Measurements from ENCODE around the gene GATD1. TPM values are rescaled to one million over a fixed set of nuclear protein-coding genes. Genes with fewer than 3 reads are reported as not detected.

Gene GATD1
- total and polyA plus RNA-seq, 9 of the 15 experiments (the other 6 are each of a cell fraction or from before 2014, with no cell fraction given): 2.8 to 144 (median 36.9) TPM

DNA sequence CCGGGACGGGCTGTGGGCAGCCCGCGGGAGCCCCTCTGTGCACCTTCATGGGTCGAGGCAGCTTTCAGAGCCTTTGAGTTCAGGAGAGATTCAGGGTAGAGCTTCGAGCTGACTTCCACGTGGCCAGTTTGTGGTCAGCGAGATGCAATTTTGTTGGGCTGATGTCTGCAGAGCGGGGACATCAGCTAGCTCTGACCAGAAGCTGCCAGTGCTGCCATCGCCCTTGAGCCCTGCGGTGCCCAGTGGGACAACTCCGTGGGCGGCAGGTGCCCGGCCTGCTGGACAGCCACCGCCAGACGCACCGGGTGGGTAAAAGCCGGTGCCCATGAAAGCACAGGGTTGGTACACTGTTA, 29.3 kb downstream of the GATD1 start (continued):
- TF ChIP-seq, protein P1, sequence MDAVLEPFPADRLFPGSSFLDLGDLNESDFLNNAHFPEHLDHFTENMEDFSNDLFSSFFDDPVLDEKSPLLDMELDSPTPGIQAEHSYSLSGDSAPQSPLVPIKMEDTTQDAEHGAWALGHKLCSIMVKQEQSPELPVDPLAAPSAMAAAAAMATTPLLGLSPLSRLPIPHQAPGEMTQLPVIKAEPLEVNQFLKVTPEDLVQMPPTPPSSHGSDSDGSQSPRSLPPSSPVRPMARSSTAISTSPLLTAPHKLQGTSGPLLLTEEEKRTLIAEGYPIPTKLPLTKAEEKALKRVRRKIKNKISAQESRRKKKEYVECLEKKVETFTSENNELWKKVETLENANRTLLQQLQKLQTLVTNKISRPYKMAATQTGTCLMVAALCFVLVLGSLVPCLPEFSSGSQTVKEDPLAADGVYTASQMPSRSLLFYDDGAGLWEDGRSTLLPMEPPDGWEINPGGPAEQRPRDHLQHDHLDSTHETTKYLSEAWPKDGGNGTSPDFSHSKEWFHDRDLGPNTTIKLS (IDR thresholded peaks at IDR 0.05; ENCODE audit: borderline replicate concordance, low read depth): peak; percentile 65; the same call in 1 of the 2 replicates
- TF ChIP-seq SPI1 (IDR thresholded peaks at IDR 0.05; ENCODE audit: borderline replicate concordance, low read depth, low read length) (no peak), MTA1 (IDR thresholded peaks at IDR 0.05; ENCODE audit: borderline replicate concordance) (no peak), CCNT2 (IDR thresholded peaks at IDR 0.05; ENCODE audit: borderline replicate concordance, extremely low read depth, insufficient read length, low read depth, low read length) (peak; percentile 7), RFX1 (IDR thresholded peaks at IDR 0.05) (no peak), RBFOX2 (IDR thresholded peaks at IDR 0.05; ENCODE audit: low read depth, low read length) (peak; percentile 64; the same call in 1 of the 2 replicates), ZEB2 (IDR thresholded peaks at IDR 0.05) (no peak), CBFA2T3 (IDR thresholded peaks at IDR 0.05) (no peak), NCOA1 (IDR thresholded peaks at IDR 0.05; ENCODE audit: low read depth) (no peak), HMG20B (CRISPR knock-in tag; IDR thresholded peaks at IDR 0.05) (no peak), ZNF57 (CRISPR knock-in tag; IDR thresholded peaks at IDR 0.05) (no peak), NR2C2 (CRISPR knock-in tag; IDR thresholded peaks at IDR 0.05) (no peak), NR2C2 (tag; IDR thresholded peaks at IDR 0.05) (no peak), NR2F6 (CRISPR knock-in tag; IDR thresholded peaks at IDR 0.05) (no peak)
- TF ChIP-seq, protein P2, sequence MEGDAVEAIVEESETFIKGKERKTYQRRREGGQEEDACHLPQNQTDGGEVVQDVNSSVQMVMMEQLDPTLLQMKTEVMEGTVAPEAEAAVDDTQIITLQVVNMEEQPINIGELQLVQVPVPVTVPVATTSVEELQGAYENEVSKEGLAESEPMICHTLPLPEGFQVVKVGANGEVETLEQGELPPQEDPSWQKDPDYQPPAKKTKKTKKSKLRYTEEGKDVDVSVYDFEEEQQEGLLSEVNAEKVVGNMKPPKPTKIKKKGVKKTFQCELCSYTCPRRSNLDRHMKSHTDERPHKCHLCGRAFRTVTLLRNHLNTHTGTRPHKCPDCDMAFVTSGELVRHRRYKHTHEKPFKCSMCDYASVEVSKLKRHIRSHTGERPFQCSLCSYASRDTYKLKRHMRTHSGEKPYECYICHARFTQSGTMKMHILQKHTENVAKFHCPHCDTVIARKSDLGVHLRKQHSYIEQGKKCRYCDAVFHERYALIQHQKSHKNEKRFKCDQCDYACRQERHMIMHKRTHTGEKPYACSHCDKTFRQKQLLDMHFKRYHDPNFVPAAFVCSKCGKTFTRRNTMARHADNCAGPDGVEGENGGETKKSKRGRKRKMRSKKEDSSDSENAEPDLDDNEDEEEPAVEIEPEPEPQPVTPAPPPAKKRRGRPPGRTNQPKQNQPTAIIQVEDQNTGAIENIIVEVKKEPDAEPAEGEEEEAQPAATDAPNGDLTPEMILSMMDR (IDR thresholded peaks at IDR 0.05 in 2 of 3, conservative IDR thresholded peaks at IDR 0.05 in 1 of 3; ENCODE audit: insufficient read depth in 2 of 3, low read depth in 1 of 3, low read length in 3 of 3): no peak
- TF ChIP-seq, protein P3, sequence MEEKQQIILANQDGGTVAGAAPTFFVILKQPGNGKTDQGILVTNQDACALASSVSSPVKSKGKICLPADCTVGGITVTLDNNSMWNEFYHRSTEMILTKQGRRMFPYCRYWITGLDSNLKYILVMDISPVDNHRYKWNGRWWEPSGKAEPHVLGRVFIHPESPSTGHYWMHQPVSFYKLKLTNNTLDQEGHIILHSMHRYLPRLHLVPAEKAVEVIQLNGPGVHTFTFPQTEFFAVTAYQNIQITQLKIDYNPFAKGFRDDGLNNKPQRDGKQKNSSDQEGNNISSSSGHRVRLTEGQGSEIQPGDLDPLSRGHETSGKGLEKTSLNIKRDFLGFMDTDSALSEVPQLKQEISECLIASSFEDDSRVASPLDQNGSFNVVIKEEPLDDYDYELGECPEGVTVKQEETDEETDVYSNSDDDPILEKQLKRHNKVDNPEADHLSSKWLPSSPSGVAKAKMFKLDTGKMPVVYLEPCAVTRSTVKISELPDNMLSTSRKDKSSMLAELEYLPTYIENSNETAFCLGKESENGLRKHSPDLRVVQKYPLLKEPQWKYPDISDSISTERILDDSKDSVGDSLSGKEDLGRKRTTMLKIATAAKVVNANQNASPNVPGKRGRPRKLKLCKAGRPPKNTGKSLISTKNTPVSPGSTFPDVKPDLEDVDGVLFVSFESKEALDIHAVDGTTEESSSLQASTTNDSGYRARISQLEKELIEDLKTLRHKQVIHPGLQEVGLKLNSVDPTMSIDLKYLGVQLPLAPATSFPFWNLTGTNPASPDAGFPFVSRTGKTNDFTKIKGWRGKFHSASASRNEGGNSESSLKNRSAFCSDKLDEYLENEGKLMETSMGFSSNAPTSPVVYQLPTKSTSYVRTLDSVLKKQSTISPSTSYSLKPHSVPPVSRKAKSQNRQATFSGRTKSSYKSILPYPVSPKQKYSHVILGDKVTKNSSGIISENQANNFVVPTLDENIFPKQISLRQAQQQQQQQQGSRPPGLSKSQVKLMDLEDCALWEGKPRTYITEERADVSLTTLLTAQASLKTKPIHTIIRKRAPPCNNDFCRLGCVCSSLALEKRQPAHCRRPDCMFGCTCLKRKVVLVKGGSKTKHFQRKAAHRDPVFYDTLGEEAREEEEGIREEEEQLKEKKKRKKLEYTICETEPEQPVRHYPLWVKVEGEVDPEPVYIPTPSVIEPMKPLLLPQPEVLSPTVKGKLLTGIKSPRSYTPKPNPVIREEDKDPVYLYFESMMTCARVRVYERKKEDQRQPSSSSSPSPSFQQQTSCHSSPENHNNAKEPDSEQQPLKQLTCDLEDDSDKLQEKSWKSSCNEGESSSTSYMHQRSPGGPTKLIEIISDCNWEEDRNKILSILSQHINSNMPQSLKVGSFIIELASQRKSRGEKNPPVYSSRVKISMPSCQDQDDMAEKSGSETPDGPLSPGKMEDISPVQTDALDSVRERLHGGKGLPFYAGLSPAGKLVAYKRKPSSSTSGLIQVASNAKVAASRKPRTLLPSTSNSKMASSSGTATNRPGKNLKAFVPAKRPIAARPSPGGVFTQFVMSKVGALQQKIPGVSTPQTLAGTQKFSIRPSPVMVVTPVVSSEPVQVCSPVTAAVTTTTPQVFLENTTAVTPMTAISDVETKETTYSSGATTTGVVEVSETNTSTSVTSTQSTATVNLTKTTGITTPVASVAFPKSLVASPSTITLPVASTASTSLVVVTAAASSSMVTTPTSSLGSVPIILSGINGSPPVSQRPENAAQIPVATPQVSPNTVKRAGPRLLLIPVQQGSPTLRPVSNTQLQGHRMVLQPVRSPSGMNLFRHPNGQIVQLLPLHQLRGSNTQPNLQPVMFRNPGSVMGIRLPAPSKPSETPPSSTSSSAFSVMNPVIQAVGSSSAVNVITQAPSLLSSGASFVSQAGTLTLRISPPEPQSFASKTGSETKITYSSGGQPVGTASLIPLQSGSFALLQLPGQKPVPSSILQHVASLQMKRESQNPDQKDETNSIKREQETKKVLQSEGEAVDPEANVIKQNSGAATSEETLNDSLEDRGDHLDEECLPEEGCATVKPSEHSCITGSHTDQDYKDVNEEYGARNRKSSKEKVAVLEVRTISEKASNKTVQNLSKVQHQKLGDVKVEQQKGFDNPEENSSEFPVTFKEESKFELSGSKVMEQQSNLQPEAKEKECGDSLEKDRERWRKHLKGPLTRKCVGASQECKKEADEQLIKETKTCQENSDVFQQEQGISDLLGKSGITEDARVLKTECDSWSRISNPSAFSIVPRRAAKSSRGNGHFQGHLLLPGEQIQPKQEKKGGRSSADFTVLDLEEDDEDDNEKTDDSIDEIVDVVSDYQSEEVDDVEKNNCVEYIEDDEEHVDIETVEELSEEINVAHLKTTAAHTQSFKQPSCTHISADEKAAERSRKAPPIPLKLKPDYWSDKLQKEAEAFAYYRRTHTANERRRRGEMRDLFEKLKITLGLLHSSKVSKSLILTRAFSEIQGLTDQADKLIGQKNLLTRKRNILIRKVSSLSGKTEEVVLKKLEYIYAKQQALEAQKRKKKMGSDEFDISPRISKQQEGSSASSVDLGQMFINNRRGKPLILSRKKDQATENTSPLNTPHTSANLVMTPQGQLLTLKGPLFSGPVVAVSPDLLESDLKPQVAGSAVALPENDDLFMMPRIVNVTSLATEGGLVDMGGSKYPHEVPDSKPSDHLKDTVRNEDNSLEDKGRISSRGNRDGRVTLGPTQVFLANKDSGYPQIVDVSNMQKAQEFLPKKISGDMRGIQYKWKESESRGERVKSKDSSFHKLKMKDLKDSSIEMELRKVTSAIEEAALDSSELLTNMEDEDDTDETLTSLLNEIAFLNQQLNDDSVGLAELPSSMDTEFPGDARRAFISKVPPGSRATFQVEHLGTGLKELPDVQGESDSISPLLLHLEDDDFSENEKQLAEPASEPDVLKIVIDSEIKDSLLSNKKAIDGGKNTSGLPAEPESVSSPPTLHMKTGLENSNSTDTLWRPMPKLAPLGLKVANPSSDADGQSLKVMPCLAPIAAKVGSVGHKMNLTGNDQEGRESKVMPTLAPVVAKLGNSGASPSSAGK (IDR thresholded peaks at IDR 0.05): peak; percentile 95

All from K562 (cell line).